HuH-7 (cell line): ENCODE measurements around the gene NBPF1.
"Not testable (repeated sequence)": the region's sequence is repeated elsewhere in the genome, so short reads cannot be mapped to it uniquely, and the experiment has no call there.

Experiments
- DNase-seq: peaks from one replicate; pipeline ENCODE4 v3.0.0; 2011; ENCODE audit warnings: low spot score

The NBPF1 gene

GRCh38 chr1:16512624-16513411 is 100.5 kb downstream of the NBPF1 start:
- not testable (repeated sequence) for DNase-seq
